Smooth muscle cell (in vitro differentiated cells): ENCODE data around the gene DHX40. TPM values are rescaled to one million over a fixed set of nuclear protein-coding genes. Genes with fewer than 3 reads are reported as not detected.
"Not testable (repeated sequence)": the region's sequence is repeated elsewhere in the genome, so short reads cannot be mapped to it uniquely, and the experiment has no call there.

Source experiments
- DNase-seq: peaks from one replicate; lab custom pipeline; 2025; ENCODE audit not compliant: unreplicated experiment; lab: John Stamatoyannopoulos, UW
- H2AFZ ChIP-seq: fragments of 200-600 bp; sonication (generic); 2 replicates; pipeline ENCODE4 v1.6.0; 2016; ENCODE audit warnings: antibody characterized with exemption, low read depth, mild to moderate bottlenecking
- H3F3A ChIP-seq: fragments of 200-600 bp; sonication (generic); 2 replicates; pipeline ENCODE4 v1.6.0; 2017; ENCODE audit warnings: antibody characterized with exemption, low read depth
- H3K27ac ChIP-seq: fragments of 200-600 bp; sonication (generic); 2 replicates; pipeline ENCODE4 v1.5.1; 2016; ENCODE audit warnings: low read depth, mild to moderate bottlenecking
- H3K27me3 ChIP-seq: fragments of 200-600 bp; sonication (generic); 2 replicates; pipeline ENCODE4 v1.6.1; 2016; ENCODE audit warnings: low read depth, mild to moderate bottlenecking
- H3K36me3 ChIP-seq: fragments of 200-600 bp; sonication (generic); 2 replicates; pipeline ENCODE4 v1.5.1; 2016; ENCODE audit warnings: low read depth
- H3K4me1 ChIP-seq: fragments of 200-600 bp; sonication (generic); 2 replicates; pipeline ENCODE4 v1.5.1; 2016; ENCODE audit warnings: low read depth
- H3K4me2 ChIP-seq: fragments of 200-600 bp; sonication (generic); 2 replicates; pipeline ENCODE4 v1.6.0; 2016; ENCODE audit warnings: mild to moderate bottlenecking
- H3K4me3 ChIP-seq: fragments of 200-600 bp; sonication (generic); 2 replicates; pipeline ENCODE4 v1.5.1; 2016; ENCODE audit warnings: mild to moderate bottlenecking
- H3K79me2 ChIP-seq: fragments of 200-600 bp; sonication (generic); 2 replicates; pipeline ENCODE4 v1.6.0; 2016; ENCODE audit warnings: low read depth, mild to moderate bottlenecking
- H3K9ac ChIP-seq: fragments of 200-600 bp; sonication (generic); 2 replicates; pipeline ENCODE4 v1.6.0; 2016; ENCODE audit warnings: low read depth
- H3K9me3 ChIP-seq: fragments of 200-600 bp; sonication (generic); replicated peaks from 2 replicates; pipeline ENCODE4 v1.5.1; 2016; ENCODE audit warnings: low read depth
- H4K20me1 ChIP-seq: fragments of 200-600 bp; sonication (generic); 2 replicates; pipeline ENCODE4 v1.6.0; 2016; ENCODE audit warnings: low read depth
- WGBS: methylation state at CpG from one replicate; pipeline ENCODE4 v1.1.7; 2016; ENCODE audit warnings: low lambda C conversion rate; 5-methylcytosine and 5-hydroxymethylcytosine counted together
- polyA plus RNA-seq: library from polyadenylated mRNA; unstranded; fragments of >200 nt; fragmentation: Nextera tagmentation; extraction: Ambion mirVana; gene quantifications from 2 replicates; pipeline ENCODE4 v1.2.1, GENCODE V29; 2016
- total RNA-seq: library from RNA; depleted of rRNA; stranded (reverse); fragments of >200 nt; gene quantifications from 2 replicates; pipeline ENCODE4 v1.2.3, GENCODE V29; 2014
- TF ChIP-seq, protein P1 (sequence below): fragments of 200-600 bp; sonication (generic); IDR thresholded peaks from 2 replicates; pipeline ENCODE4 v1.5.1; 2017; ENCODE audit warnings: borderline replicate concordance, mild to moderate bottlenecking, antibody characterized with exemption; ENCODE audit not compliant: insufficient read depth, poor library complexity, severe bottlenecking

The DHX40 gene
- total and polyA plus RNA-seq, 2 experiments from 2014 or later: 16.5 to 44.7 TPM

DNA sequence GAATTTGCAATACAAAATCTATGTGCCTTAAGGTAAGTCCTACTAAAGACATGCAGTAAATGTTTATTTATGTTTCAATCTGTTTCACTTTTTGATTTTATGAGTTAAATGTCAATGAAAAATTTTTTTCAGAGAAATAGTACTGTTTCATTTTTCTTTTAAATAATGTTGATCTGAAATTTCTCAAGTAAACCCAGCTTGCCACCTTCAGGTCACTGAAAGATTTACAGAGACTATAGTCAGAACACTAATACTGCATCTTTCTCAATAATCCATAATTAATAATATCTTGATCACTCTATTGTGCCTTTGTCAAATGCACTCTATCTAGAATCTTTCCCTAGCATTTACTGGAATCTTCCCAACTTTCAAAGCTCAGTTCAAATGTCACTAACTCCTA is 6.5 kb upstream of the DHX40 start:
- TF ChIP-seq, protein P1, sequence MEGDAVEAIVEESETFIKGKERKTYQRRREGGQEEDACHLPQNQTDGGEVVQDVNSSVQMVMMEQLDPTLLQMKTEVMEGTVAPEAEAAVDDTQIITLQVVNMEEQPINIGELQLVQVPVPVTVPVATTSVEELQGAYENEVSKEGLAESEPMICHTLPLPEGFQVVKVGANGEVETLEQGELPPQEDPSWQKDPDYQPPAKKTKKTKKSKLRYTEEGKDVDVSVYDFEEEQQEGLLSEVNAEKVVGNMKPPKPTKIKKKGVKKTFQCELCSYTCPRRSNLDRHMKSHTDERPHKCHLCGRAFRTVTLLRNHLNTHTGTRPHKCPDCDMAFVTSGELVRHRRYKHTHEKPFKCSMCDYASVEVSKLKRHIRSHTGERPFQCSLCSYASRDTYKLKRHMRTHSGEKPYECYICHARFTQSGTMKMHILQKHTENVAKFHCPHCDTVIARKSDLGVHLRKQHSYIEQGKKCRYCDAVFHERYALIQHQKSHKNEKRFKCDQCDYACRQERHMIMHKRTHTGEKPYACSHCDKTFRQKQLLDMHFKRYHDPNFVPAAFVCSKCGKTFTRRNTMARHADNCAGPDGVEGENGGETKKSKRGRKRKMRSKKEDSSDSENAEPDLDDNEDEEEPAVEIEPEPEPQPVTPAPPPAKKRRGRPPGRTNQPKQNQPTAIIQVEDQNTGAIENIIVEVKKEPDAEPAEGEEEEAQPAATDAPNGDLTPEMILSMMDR: peak; percentile 35
- no peak for DNase-seq
- no peak overlapping the region for H2AFZ ChIP-seq
- H4K20me1 ChIP-seq: no peaks in the 10 kb centered on the region
- no peaks in the 10 kb centered on the region for H3F3A ChIP-seq
- H3K27me3 ChIP-seq: no peaks in the 10 kb centered on the region
- H3K36me3 ChIP-seq: no peaks in the 10 kb centered on the region
- no peaks in the 10 kb centered on the region for H3K4me1 ChIP-seq
- no peaks in the 10 kb centered on the region for H3K79me2 ChIP-seq
- no peak overlapping the region for H3K9ac ChIP-seq
- H3K27ac ChIP-seq: no peak overlapping the region
- H3K4me3 ChIP-seq: no peak overlapping the region
- H3K9me3 ChIP-seq: no peaks in the 10 kb centered on the region
- no peak overlapping the region for H3K4me2 ChIP-seq

DNA sequence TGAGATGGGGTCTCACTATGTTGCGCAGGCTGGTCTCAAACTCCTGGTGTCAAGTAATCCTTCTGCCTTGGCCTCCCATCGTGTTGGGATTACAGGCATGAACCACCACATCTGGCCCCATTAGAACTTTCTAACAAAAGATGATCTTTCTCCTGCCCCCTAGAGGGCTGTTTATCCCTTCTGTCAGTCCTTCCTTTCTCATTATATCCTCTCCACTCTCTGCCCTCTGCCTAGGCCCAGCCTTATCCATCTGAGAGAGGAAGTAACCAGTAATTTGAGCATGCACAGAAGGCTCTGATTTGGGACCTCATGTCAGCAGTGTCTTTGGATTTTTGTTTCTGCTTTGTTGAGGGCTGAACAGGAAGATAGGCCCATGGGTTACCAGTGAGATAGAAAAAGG is 4.4 kb upstream of the DHX40 start:
- H3K4me1 ChIP-seq: no peaks in the 10 kb centered on the region
- no peaks in the 10 kb centered on the region for H3K79me2 ChIP-seq
- DNase-seq: no peak
- H3K27ac ChIP-seq: no peak overlapping the region
- whole genome bisulfite sequencing: 77% methylated on average over 2 of the region's 2 CpGs
- H3K9me3 ChIP-seq: no peaks in the 10 kb centered on the region
- TF ChIP-seq, protein P1: peak; percentile 8
- no peak overlapping the region for H2AFZ ChIP-seq
- no peak overlapping the region for H3K4me2 ChIP-seq
- no peaks in the 10 kb centered on the region for H3K27me3 ChIP-seq
- no peak overlapping the region for H3K4me3 ChIP-seq
- no peaks in the 10 kb centered on the region for H4K20me1 ChIP-seq
- H3K36me3 ChIP-seq: no peaks in the 10 kb centered on the region
- H3K9ac ChIP-seq: no peak overlapping the region
- H3F3A ChIP-seq: no peaks in the 10 kb centered on the region

DNA sequence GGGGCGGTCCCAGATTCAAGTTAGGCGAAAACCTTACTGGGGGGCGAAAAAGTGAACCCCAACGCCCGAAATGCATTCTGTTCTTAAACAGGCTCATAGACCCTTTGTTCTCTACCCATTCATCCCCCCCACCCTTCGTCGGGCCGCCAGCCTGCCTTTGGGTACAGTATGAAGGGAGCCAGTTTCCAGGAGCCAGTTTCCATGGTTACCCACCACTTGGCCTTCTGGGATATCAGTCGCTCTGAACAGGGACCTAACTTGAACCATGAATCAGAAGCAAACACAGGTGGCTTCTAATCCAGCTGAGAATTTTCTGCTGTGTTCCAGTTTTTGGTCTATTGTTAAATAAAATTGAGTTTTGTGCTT is 532 bp downstream of the DHX40 start:
- H4K20me1 ChIP-seq: no peaks in the 10 kb centered on the region
- H3F3A ChIP-seq: no peaks in the 10 kb centered on the region
- 2% methylated on average over 9 of the region's 9 CpGs for WGBS
- peak overlapping the region; percentile 89 for H3K9ac ChIP-seq
- H3K79me2 ChIP-seq: peaks cover 30% of the 10 kb centered on the region
- peak overlapping the region; percentile 80 for H3K27ac ChIP-seq
- H2AFZ ChIP-seq: peak overlapping the region; percentile 99
- TF ChIP-seq, protein P1: no peak
- no peaks in the 10 kb centered on the region for H3K9me3 ChIP-seq
- no peaks in the 10 kb centered on the region for H3K27me3 ChIP-seq
- H3K4me3 ChIP-seq: peak overlapping the region; percentile 97
- peaks cover 3% of the 10 kb centered on the region for H3K4me1 ChIP-seq
- no peak for DNase-seq
- H3K36me3 ChIP-seq: no peaks in the 10 kb centered on the region
- H3K4me2 ChIP-seq: peak overlapping the region; percentile 83

DNA sequence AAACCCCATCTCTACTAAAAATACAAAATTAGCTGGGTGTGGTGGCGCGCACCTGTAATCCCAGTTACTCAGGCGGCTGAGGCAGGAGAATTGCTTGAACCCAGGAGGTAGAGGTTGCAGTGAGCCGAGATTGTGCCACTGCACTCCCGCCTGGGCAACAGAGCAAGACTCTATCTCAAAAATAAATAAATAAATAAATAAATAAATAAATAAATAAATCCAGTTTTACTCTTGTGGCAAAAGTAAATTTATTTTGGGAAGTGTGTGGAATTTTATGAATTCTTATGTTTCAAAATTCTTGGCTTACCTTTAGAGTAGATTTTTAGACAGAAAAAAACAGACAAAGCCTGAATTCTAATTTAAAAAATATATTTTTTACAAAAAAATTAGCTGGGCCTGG is 3.7 kb downstream of the DHX40 start:
- not testable (repeated sequence) for H3K9me3 ChIP-seq, H3K9ac ChIP-seq, H3K36me3 ChIP-seq, H2AFZ ChIP-seq, H4K20me1 ChIP-seq, H3K27ac ChIP-seq, H3K4me2 ChIP-seq, H3F3A ChIP-seq, H3K4me1 ChIP-seq, DNase-seq, H3K27me3 ChIP-seq, H3K4me3 ChIP-seq
- 99% methylated on average over 5 of the region's 5 CpGs for WGBS
- H3K79me2 ChIP-seq: peaks cover 30% of the 10 kb centered on the region
